Panc1 (cell line): ENCODE measurements around the gene MPI.

Source experiments
- POLR2AphosphoS5 ChIP-seq: IDR thresholded peaks from 2 replicates; pipeline ENCODE4 v1.6.1; 2012; ENCODE audit warnings: mild to moderate bottlenecking, low read depth, low read length, moderate library complexity
- SIN3A ChIP-seq: IDR thresholded peaks from 2 replicates; pipeline ENCODE4 v1.6.1; 2012; ENCODE audit warnings: low read depth, mild to moderate bottlenecking, low read length, moderate library complexity, borderline replicate concordance; ENCODE audit not compliant: insufficient read depth
- TCF7L2 ChIP-seq: IDR thresholded peaks from 2 replicates; pipeline ENCODE4 v1.6.1; 2011; ENCODE audit warnings: mild to moderate bottlenecking, low read depth, low read length, inconsistent platforms
- TF ChIP-seq, protein P1 (sequence below): fragments of 450-650 bp; IDR thresholded peaks from 2 replicates; pipeline ENCODE4 v1.5.1; 2017; ENCODE audit warnings: mild to moderate bottlenecking
- TF ChIP-seq, protein P2 (sequence below), 2 experiments: IDR thresholded peaks; 2 replicates each; pipeline ENCODE4 v1.6.1; 2011 to 2012; ENCODE audit warnings: low read depth in 2 of 2, control low read depth in 1 of 2, low read length in 1 of 2, mild to moderate bottlenecking in 1 of 2, moderate library complexity in 1 of 2; ENCODE audit not compliant: insufficient read depth in 1 of 2

DNA sequence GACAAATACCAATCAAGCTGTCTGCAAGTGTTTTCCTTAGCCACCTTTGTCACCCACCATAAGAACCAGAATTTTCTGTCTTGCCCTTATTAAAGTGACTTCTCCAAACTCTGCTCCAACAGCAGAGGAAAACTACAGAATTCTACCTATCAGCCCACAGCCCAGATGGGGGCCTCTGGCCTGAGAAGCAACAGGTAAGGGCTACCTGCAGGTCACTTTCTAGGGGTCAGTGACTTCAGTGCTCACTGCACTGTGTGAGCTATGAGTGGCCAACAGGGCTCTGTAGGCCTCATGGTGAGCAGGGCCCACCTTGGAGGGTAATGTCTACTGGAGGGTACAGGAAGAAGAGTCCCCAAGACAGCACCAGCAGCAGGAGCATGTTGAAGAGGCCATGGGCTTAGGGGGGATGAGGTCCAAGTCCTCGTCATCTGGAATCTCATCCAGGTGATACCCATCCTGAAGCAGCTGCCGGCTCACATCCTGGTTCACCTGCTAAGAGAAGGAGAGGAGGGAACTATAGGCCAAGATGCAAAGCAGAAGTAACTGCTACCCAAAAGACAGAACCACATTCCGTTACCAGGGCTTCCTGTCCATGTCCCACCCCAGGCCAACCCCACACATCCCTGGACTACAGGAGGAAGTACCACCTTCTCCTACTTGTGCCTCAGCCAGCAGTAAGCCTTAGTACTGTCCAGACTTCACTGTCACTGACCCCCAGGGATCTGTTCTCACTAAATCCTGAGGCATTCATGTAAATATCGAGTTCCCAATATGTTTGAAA is 12.6 kb downstream of the MPI start:
- TF ChIP-seq, protein P1, sequence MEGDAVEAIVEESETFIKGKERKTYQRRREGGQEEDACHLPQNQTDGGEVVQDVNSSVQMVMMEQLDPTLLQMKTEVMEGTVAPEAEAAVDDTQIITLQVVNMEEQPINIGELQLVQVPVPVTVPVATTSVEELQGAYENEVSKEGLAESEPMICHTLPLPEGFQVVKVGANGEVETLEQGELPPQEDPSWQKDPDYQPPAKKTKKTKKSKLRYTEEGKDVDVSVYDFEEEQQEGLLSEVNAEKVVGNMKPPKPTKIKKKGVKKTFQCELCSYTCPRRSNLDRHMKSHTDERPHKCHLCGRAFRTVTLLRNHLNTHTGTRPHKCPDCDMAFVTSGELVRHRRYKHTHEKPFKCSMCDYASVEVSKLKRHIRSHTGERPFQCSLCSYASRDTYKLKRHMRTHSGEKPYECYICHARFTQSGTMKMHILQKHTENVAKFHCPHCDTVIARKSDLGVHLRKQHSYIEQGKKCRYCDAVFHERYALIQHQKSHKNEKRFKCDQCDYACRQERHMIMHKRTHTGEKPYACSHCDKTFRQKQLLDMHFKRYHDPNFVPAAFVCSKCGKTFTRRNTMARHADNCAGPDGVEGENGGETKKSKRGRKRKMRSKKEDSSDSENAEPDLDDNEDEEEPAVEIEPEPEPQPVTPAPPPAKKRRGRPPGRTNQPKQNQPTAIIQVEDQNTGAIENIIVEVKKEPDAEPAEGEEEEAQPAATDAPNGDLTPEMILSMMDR, result no peak
- TF ChIP-seq SIN3A (no peak), POLR2AphosphoS5 (no peak), TCF7L2 (no peak)
- TF ChIP-seq, protein P2, sequence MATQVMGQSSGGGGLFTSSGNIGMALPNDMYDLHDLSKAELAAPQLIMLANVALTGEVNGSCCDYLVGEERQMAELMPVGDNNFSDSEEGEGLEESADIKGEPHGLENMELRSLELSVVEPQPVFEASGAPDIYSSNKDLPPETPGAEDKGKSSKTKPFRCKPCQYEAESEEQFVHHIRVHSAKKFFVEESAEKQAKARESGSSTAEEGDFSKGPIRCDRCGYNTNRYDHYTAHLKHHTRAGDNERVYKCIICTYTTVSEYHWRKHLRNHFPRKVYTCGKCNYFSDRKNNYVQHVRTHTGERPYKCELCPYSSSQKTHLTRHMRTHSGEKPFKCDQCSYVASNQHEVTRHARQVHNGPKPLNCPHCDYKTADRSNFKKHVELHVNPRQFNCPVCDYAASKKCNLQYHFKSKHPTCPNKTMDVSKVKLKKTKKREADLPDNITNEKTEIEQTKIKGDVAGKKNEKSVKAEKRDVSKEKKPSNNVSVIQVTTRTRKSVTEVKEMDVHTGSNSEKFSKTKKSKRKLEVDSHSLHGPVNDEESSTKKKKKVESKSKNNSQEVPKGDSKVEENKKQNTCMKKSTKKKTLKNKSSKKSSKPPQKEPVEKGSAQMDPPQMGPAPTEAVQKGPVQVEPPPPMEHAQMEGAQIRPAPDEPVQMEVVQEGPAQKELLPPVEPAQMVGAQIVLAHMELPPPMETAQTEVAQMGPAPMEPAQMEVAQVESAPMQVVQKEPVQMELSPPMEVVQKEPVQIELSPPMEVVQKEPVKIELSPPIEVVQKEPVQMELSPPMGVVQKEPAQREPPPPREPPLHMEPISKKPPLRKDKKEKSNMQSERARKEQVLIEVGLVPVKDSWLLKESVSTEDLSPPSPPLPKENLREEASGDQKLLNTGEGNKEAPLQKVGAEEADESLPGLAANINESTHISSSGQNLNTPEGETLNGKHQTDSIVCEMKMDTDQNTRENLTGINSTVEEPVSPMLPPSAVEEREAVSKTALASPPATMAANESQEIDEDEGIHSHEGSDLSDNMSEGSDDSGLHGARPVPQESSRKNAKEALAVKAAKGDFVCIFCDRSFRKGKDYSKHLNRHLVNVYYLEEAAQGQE (IDR thresholded peaks at IDR 0.05; ENCODE audit: insufficient read depth in 1 of 2, low read depth in 2 of 2, low read length in 1 of 2), result no peak
